Activated T-cell treated with anti-CD3 and anti-CD28 coated beads for 4 hours (primary cell): ENCODE measurements around the gene ZNF316.
"Not testable (repeated sequence)": the region's sequence is repeated elsewhere in the genome, so short reads cannot be mapped to it uniquely, and the experiment has no call there.

Source experiments
- DNase-seq: peaks from one replicate; pipeline ENCODE4 v3.0.0-alpha.2; 2020

Gene ZNF316

GRCh38 chr7:6622134-6622710 is 14.9 kb upstream of the ZNF316 start:
- no peak for DNase-seq

GRCh38 chr7:6623589-6624245 is 13.4 kb upstream of the ZNF316 start:
- DNase-seq: no peak

GRCh38 chr7:6624246-6624611 is 12.9 kb upstream of the ZNF316 start:
- no peak for DNase-seq

DNA sequence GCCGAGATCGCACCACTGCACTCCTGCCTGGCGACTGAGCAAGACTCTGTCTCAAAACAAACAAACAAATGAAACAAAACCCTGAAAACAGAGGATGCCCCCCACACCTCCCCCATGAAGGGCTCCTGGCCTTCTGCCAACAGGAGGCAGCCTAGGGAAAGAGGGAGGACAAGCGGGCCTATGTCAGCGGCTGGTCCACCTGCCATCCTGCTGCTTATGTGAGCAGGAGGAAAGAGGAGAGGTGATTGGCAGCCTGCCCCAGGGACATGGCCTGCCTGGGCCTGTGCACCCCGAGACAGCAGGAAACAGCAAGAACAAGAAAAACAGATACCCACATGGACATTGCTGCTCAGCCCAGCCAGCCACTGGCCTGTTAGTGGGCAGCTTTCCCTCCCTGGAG is 9.1 kb upstream of the ZNF316 start:
- no peak for DNase-seq

- DNase-seq: no peak
Observed at GRCh38 chr7:6630007-6630849, 6.9 kb upstream of the ZNF316 start.

DNA sequence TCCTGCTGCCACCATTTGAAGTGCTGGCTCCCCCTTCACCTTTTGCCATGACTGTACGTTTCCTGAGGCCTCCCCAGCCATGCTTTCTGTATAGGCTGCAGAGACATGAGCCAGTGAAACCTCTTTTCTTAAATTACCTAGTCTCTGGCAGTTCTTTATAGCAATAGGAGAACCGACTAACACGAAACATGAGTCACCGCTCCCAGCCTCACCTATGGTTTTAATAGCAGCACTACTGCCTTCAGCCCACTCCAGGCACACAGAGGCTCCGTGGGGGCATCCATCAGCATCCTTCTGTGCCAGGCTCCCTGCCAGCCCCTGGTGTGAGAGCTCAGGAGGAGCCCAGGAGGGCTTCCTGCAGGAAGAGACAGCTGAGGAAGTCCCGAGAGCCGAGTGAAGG is 5.5 kb upstream of the ZNF316 start:
- no peak for DNase-seq

- DNase-seq: no peak
Observed at GRCh38 chr7:6634021-6634420, 3.1 kb upstream of the ZNF316 start.

DNA sequence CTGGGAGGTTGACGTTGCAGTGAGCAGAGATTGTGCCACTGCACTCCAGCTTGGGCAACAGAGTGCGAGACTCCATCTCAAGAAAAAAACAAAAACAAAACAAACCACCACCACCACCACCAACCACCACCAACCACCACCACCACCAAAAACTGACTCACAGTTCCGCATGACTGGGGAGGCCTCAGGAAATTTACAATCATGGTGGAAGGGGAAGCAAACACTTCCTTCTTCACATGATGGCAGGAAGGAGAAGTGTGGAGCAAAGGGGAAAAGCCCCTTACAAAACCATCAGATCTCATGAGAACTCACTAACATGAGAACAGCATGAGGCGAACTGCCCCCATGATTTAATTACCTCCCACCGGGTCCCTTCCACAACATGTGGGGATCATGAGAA is 2.1 kb upstream of the ZNF316 start:
- DNase-seq: not testable (repeated sequence)

DNA sequence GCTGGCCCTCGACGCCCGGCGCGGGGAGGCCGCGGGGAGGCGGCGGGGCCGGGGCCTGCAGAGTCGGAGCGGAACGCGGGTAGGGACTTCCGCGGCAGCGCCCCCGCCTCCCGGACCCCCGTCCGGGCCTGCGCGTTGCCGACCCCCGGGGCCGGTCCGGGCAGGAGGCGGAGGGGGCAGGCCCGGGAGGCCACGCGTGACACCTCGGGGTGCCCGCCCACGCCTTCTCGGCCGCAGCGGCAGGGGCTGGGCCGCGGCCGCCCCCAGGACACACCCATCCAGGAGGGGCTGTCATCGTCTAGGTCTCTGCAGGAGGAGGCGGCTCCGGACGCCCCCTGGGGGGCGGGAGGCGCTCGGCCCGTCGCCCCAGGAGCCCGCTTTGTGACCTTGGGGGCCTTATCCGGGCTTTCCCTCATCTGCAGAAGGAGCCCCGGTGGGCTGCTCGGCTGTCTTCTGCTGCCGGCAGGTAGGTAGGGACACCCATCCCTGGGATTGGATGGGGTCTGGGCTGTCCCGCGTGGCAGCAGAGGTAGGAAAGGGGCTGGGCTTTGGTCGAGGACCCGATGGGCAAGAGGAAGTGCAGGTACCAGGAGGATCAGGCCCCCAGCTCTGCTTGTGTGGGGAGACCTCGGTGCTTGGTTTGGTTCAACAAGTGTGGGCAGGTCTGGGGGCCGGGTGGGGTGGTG is 569 bp downstream of the ZNF316 start:
- DNase-seq: peak; percentile 29

DNA sequence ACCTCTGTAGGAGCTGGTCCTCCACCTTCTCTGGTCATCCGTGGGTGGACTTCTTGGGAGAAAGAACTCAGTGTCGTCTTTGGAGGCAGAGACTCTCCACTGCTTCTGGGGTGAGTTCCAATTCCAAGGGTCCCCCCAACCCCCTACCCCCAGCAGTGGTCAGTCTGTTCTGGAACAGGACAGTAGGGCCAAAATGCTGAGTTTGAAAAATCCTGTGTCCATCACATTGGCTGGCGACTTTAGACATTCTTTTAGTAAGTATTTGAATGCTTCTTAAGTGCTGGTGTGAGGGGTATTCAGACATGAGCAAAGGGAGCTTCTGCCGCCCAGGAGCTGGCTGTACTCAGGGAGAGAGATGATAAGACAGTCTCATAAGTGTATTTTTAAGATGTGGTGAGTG is 1.9 kb downstream of the ZNF316 start:
- no peak for DNase-seq

- DNase-seq: no peak
Observed at GRCh38 chr7:6639627-6640026, 2.5 kb downstream of the ZNF316 start.

GRCh38 chr7:6640246-6640721 is 3.2 kb downstream of the ZNF316 start:
- DNase-seq: peak; percentile 23

- no peak for DNase-seq
Observed at GRCh38 chr7:6641305-6642035, 4.4 kb downstream of the ZNF316 start.

- no peak for DNase-seq
Observed at GRCh38 chr7:6642239-6642839, 5.2 kb downstream of the ZNF316 start.

DNA sequence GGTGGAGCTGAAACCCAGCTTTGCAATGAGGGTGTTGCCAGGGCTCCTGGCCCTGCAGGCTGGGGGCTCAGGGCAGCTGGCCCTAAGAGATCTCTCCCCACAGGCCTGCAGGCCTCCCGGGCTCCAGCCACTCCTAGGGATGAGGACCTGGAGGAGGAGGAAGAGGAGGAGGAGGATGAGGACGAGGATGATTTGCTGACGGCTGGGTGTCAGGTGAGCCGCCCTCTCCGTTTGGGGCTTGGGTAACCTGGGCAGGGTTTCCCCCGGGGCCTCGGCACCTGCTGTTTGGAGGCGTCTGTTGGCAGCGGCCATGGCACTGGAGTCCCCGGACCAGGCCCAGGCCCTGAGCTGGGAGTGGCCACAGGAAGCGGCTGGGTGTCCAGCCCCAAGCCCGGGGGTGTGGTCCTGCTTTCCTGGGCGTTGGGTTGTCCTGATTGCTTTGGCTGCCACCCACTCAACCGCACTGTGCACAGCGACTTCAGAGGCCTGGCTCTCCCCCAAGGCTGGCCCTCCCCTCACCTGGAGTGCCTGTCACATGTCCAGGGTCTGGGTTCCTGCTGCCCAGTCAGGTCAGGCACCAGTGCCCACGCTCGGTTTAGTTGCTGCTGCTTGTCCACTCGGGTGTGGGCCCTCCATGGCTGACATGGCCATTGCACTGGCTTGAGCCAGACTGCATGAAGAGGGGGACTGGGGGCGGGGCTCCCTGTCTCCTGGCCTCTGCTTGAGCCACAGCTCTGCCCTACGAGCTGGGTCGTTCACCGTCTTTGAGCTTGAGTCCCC is 5.9 kb downstream of the ZNF316 start:
- no peak for DNase-seq

DNA sequence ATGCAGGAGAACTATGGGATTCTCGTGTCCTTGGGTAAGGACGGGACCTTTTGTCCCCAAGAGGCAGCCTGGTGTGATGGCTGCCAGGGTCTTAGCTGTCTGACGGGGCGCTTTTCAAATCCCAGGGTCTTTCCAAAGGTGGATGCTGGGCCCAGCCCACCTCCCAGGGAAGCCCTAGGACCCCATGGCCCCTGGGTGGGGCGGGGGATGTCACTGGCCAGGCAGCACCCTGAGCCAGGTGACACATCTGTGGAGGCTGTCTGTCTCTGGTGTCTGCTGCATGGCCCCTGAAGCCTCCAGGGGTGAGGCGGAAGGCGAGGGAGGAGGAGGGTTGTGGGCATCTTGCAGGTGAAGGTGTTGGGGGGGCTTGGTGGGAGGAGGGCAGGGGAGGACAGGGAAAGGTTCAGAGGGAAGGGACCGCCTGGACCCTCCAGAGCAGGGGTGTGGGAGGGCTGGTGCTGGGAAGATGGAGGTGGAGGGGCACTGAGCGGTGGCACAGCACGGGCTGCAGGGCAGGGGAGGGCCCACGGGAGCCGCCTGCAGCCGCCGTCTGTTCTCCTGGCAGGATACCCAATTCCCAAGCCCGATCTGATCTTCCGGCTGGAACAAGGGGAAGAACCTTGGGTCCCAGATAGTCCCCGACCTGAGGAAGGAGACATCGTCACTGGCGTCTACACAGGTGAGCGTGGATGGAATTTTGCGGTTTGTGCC is 7.0 kb downstream of the ZNF316 start:
- DNase-seq: no peak

DNA sequence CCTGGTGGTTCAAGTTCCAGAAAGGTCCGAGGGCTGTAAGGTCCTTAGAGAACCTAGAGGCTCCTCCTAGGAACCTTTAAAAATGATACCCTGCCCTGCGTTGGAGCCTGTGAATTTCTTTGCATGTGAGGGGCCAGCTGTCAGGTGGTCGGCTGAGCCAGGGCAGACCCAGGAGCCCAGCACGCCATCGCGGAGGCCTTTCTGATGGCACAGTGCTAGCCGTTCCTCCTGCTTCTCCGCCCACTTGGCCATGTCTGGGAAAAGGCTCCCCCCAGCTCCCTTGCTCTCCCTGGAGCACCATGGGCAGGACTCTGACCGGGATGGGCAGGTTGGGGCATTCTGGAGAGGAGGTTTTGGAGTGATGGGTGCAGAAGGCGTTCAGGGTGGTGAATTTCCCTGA is 7.6 kb downstream of the ZNF316 start:
- no peak for DNase-seq

GRCh38 chr7:6646465-6646864 is 9.3 kb downstream of the ZNF316 start:
- DNase-seq: no peak

GRCh38 chr7:6647080-6647479 is 10.0 kb downstream of the ZNF316 start:
- DNase-seq: no peak

DNA sequence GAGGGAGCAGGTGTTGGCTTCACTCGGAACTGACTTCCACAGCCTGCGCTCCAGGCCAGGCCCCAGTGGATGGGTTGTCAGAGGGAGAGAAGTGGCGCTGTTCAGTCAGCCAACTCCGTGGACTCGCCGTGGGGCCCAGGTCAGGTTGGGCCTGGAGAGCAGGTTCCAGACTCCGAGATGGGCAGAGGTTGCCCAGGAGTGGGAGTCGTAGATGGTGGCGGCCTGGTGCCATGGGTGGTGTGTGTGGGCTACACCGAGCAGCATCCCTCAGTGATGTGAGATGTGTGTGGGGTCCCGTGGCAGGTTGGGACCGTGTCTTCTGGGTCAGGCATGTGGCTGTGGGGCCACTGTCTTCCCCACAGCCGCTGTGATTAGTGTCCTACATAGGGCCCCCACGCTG is 10.4 kb downstream of the ZNF316 start:
- DNase-seq: no peak
